ENCODE data around the gene TESK2. TPM values are rescaled to one million over a fixed set of nuclear protein-coding genes. Genes with fewer than 3 reads are reported as not detected.

TESK2 gene
- total RNA-seq, 2 donors from 2014 or later, result 2.8 to 3.5 TPM

DNA sequence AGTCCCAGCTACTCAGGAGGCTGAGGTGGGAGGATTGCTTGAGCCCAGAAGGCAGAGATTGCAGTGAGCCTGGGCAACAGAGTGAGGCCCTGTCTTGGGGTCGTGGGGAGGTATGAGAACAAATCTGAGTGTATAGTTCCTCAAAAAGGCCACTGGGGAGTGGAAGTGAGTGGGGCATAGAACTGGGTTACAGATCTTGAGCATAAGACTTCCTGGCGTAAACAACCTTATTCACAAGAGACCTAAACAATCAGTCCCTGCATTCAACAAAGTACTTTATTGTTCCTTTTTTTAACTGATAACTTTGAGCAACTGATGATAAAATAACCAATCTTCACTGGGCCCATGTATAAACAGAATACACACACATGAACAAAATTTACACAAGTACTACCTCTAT, 78.1 kb downstream of the TESK2 start:
- Histone ChIP-seq H3K27me3 (no peaks in the 10 kb centered on the region), H3K4me3 (no peak overlapping the region), H3K27ac (no peak overlapping the region), H3K4me1 (no peaks in the 10 kb centered on the region), H3K36me3 (no peaks in the 10 kb centered on the region), H3K9me3 (no peaks in the 10 kb centered on the region)
- TF ChIP-seq, protein P1, sequence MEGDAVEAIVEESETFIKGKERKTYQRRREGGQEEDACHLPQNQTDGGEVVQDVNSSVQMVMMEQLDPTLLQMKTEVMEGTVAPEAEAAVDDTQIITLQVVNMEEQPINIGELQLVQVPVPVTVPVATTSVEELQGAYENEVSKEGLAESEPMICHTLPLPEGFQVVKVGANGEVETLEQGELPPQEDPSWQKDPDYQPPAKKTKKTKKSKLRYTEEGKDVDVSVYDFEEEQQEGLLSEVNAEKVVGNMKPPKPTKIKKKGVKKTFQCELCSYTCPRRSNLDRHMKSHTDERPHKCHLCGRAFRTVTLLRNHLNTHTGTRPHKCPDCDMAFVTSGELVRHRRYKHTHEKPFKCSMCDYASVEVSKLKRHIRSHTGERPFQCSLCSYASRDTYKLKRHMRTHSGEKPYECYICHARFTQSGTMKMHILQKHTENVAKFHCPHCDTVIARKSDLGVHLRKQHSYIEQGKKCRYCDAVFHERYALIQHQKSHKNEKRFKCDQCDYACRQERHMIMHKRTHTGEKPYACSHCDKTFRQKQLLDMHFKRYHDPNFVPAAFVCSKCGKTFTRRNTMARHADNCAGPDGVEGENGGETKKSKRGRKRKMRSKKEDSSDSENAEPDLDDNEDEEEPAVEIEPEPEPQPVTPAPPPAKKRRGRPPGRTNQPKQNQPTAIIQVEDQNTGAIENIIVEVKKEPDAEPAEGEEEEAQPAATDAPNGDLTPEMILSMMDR (IDR thresholded peaks at IDR 0.05), result no peak
- no peak for DNase-seq (ENCODE audit: low spot score)

DNA sequence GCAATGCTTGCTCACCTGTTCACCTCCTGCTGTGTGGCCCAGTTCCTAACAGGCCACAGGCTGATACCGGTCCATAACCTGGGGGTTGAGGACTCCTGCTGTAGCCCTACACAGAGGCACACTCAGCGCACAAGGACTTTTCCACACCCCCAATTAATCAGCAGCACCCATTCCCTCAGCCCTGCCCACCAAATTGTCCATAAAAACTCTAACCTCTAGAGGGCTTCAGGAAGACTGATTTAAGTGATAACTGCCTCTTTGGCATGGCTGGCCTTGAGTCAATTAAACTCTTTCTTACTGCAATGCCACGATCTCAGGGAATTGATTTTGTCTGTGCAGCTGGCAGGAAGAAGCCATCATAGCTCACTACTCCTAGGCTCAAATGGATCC, 79.5 kb downstream of the TESK2 start:
- Histone ChIP-seq H3K4me3 (no peak overlapping the region), H3K4me1 (no peaks in the 10 kb centered on the region), H3K27me3 (no peaks in the 10 kb centered on the region), H3K9me3 (no peaks in the 10 kb centered on the region), H3K36me3 (no peaks in the 10 kb centered on the region), H3K27ac (no peak overlapping the region)
- TF ChIP-seq, protein P1 (IDR thresholded peaks at IDR 0.05), result no peak
- DNase-seq (ENCODE audit: low spot score), result no peak

DNA sequence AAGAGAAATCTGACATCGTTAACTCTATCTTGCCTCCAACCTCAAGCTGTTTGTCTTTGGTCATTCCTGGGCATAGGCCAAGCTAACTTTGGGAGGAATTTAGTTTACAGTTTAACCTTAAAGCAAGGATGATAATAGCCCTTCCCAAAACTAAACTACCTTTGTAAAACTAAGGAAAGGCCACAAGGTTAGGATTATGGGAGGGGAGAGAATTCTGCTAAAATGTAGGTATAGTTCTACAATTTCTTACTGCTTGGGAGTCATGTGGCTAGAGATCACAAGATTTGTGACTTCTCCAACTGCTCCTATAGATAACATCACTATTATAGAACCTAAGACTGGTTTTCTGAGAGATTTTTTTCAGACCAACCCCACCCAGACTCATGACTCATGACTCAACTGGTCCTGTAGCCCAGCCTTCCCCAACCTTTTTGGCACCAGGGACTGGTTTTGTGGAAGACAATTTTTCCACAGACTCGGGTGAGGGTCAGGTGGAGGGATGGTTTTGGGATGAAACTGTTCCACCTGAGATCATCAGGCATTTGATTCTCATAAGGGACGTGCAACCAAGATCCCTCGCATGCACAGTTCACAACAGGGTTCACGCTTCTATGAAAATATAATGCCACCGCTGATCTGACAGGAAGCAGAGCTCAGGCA, 80.0 kb downstream of the TESK2 start:
- no peaks in the 10 kb centered on the region for H3K27me3 ChIP-seq
- DNase-seq (ENCODE audit: low spot score), result no peak
- H3K9me3 ChIP-seq, result no peaks in the 10 kb centered on the region
- H3K27ac ChIP-seq, result no peak overlapping the region
- H3K36me3 ChIP-seq, result no peaks in the 10 kb centered on the region
- no peak overlapping the region for H3K4me3 ChIP-seq
- TF ChIP-seq, protein P1 (IDR thresholded peaks at IDR 0.05), result no peak
- no peaks in the 10 kb centered on the region for H3K4me1 ChIP-seq

DNA sequence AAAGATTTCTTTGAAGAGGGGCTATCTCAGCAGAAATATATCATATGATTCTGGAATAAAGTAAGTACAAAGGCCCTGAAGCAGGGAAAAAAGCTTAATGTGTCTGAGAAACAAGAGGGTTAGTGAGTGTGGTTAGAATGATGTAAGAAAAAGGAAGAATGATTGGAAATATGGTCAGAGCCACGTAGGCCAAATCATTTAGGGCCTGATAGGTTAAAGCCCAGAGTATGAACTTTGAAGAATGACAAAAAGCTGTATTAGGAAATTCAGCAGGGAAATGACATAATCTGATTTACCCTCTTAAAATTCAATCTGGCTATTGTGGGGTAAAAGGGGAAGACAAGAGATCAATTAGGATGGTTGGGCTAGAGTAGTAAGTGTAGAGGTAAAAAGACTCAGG, 81.7 kb downstream of the TESK2 start:
- no peaks in the 10 kb centered on the region for H3K9me3 ChIP-seq
- TF ChIP-seq, protein P1 (IDR thresholded peaks at IDR 0.05), result no peak
- no peaks in the 10 kb centered on the region for H3K36me3 ChIP-seq
- H3K27ac ChIP-seq, result no peak overlapping the region
- H3K27me3 ChIP-seq, result no peaks in the 10 kb centered on the region
- H3K4me1 ChIP-seq, result no peaks in the 10 kb centered on the region
- DNase-seq (ENCODE audit: low spot score), result no peak
- no peak overlapping the region for H3K4me3 ChIP-seq

DNA sequence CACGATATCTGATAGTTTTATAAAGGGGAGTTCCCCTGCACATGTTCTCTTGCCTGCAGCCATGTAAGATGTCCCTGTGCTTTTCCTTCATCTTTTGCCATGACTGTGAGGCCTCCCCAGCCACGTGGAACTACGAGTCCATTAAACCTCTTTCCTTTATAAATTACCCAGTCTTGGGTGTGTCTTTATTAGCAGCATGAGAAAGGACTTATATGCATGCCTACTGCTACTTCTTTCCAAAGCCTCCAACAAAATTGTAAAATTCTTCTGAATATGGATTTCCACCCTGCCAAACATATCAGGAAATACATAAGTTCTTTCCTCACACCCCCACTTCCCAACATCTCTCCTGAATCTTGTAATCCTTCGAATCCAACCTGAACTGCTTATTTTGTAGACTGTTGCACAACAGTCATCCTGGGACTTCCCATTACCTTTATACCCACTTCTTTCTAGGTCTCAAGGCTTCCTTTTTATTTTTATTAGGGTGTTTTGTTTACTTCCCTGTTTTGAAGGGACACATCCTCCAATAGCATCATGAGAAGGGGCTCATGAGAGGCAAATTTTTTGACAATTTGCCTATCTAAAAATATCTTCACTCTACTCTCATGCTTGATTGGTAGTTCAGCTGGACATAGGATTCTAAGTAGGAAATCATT, 83.2 kb downstream of the TESK2 start:
- no peaks in the 10 kb centered on the region for H3K4me1 ChIP-seq
- no peak for DNase-seq (ENCODE audit: low spot score)
- H3K4me3 ChIP-seq, result no peak overlapping the region
- H3K27me3 ChIP-seq, result no peaks in the 10 kb centered on the region
- no peak overlapping the region for H3K27ac ChIP-seq
- H3K36me3 ChIP-seq, result no peaks in the 10 kb centered on the region
- TF ChIP-seq, protein P1 (IDR thresholded peaks at IDR 0.05), result no peak
- H3K9me3 ChIP-seq, result no peaks in the 10 kb centered on the region

All from right atrium auricular region (tissue), 2 donors.